Activated T-helper 2 cell treated with anti-CD3 and anti-CD28 coated beads, Interferon-gamma antibody, Interleukin-2, Interleukin-4, amounts not matched to agents 10 μg/mL and 5 μg/mL and 100 μg/mL, durations not matched to agents 14 hours and 24 hours and 36 hours (primary cell): ENCODE measurements around the gene CNTLN. TPM values are rescaled to one million over a fixed set of nuclear protein-coding genes. Genes with fewer than 3 reads are reported as not detected.
"Not testable (repeated sequence)": the region's sequence is repeated elsewhere in the genome, so short reads cannot be mapped to it uniquely, and the experiment has no call there.

Experiments
- DNase-seq: peaks from one replicate; pipeline ENCODE4 v3.0.0; 2021; ENCODE audit warnings: low spot score
- H3K27ac Mint-ChIP-seq: one replicate; pipeline ENCODE4 v1.8.0; 2021; ENCODE audit warnings: mixed read lengths
- H3K27me3 Mint-ChIP-seq: one replicate; pipeline ENCODE4 v1.8.0; 2021; ENCODE audit warnings: low read depth, mixed read lengths
- H3K36me3 Mint-ChIP-seq: one replicate; pipeline ENCODE4 v1.8.0; 2021; ENCODE audit warnings: low read depth, mixed read lengths
- H3K4me1 Mint-ChIP-seq: one replicate; pipeline ENCODE4 v1.8.0; 2021; ENCODE audit warnings: low read depth, mixed read lengths
- H3K4me3 Mint-ChIP-seq: one replicate; pipeline ENCODE4 v1.8.0; 2021; ENCODE audit warnings: low read depth, mild to moderate bottlenecking, moderate library complexity, mixed read lengths
- H3K9me3 Mint-ChIP-seq: one replicate; pipeline ENCODE4 v1.8.0; 2021; ENCODE audit warnings: mixed read lengths
- intact Hi-C: fragments of 100-400 bp; cut with micrococcal nuclease; formaldehyde crosslinking; loops from one replicate; pipeline ENCODE4 v1.15.1; 2023
- total RNA-seq: library from RNA; stranded (reverse); gene quantifications from 2 replicates; pipeline ENCODE4 v1.2.3, GENCODE V29; 2022

The CNTLN gene
- total RNA-seq, 1 donor from 2014 or later = 1.6 TPM

DNA sequence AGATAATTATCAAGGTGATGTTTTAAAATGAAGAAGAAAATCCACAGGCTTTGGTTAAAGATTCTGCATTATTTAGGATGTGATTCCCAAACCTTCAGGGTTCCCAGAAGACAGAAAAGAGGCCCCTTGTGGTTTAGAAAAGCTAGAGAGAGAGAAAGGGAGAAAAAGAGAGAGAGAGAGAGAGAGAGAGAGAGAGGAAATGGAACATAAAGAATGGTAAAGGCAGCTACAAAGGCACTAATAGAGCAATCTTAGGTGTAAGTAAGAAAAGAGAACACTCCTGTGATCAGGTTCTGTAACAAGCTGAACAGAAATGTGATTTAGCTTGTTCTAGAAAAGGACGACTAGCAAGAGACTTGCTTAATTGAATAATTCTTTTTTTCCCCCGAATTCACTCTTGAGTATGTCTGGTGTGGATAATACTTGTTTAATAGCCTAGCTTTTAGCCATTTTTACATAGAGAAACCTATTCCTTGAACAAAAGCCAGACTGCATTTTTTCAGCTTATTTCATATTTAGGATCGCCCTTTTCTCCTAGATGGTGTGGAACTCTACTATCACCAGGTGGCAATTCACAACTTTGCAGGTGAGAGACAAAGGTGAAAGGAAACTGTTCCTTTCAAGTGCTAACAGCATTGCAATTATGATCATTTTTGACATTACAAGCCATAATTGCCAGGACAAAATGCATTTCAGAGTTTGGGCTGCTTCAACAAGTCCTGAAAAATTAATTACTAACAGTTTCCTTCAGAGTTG is 386.4 kb downstream of the CNTLN start:
- intact Hi-C loops = no loop called here
- Mint-ChIP-seq H3K9me3 (no peaks in the 10 kb centered on the region), H3K36me3 (no peaks in the 10 kb centered on the region), H3K27ac (no peak overlapping the region), H3K27me3 (no peaks in the 10 kb centered on the region), H3K4me1 (no peaks in the 10 kb centered on the region), H3K4me3 (no peak overlapping the region)
- DNase-seq = no peak

DNA sequence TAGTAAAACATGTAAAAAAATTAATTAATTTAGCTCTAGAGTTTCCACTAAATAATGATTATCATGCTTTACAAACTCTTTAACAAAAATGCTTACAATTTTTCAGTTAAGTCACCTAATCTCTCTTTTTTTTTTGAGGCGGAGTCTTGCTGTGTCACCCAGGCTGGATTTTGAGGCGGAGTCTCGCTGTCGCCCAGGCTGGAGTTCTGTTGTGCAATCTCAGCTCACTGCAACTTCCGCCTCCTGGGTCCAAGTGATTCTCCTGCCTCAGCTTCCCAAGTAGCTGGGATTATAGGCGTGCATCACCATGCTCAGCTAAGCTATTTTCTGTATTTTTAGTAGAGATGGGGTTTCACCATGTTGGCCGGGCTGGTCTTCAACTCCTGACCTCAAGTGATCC is 391.9 kb downstream of the CNTLN start:
- H3K4me3 Mint-ChIP-seq, H3K36me3 Mint-ChIP-seq, H3K9me3 Mint-ChIP-seq, intact Hi-C loops, DNase-seq, H3K4me1 Mint-ChIP-seq, H3K27me3 Mint-ChIP-seq, H3K27ac Mint-ChIP-seq: not testable (repeated sequence)

GRCh38 chr9:17528859-17529258 is 394.0 kb downstream of the CNTLN start:
- no peaks in the 10 kb centered on the region for H3K4me1 Mint-ChIP-seq
- H3K27ac Mint-ChIP-seq = no peak overlapping the region
- DNase-seq = no peak
- no peak overlapping the region for H3K4me3 Mint-ChIP-seq
- no peaks in the 10 kb centered on the region for H3K36me3 Mint-ChIP-seq
- no peaks in the 10 kb centered on the region for H3K9me3 Mint-ChIP-seq
- intact Hi-C loops = no loop called here
- no peaks in the 10 kb centered on the region for H3K27me3 Mint-ChIP-seq

- H3K4me1 Mint-ChIP-seq = no peaks in the 10 kb centered on the region
- intact Hi-C loops = loop anchor here (1.0 to 10.0 kb wide), 3 partner anchors 57 to 683 kb away; no protein-coding TSS in a partner anchor
- no peak overlapping the region for H3K27ac Mint-ChIP-seq
- no peaks in the 10 kb centered on the region for H3K9me3 Mint-ChIP-seq
- H3K4me3 Mint-ChIP-seq = no peak overlapping the region
- no peak for DNase-seq
- no peaks in the 10 kb centered on the region for H3K27me3 Mint-ChIP-seq
- H3K36me3 Mint-ChIP-seq = no peaks in the 10 kb centered on the region
Measured at GRCh38 chr9:17531642-17532254, 396.9 kb downstream of the CNTLN start.

DNA sequence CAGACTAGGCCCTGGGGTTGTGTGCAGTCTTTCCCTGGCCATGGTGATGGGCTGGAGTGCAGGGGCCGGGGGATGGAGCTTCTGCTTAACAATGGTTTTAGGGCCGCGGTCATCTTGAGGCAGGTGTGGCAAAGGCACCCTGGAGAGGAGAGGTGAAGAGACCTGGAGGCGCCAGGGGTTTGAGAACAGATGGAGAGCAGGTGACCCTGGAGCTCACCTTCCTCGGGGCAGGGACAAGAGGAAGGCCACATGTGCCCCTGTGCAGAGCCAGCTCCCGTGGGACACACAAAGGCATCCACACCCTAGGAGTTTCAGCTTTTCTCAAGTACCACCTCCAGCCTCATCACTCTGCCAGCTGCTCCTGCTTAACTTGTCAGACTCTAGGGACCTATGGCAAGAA is 397.6 kb downstream of the CNTLN start:
- no peaks in the 10 kb centered on the region for H3K9me3 Mint-ChIP-seq
- H3K4me1 Mint-ChIP-seq = no peaks in the 10 kb centered on the region
- no peaks in the 10 kb centered on the region for H3K27me3 Mint-ChIP-seq
- intact Hi-C loops = loop anchor here (10.0 kb wide), 2 partner anchors 58 to 682 kb away; no protein-coding TSS in a partner anchor
- H3K4me3 Mint-ChIP-seq = no peak overlapping the region
- no peak for DNase-seq
- no peaks in the 10 kb centered on the region for H3K36me3 Mint-ChIP-seq
- no peak overlapping the region for H3K27ac Mint-ChIP-seq

- intact Hi-C loops = loop anchor here (10.0 kb wide), 2 partner anchors 60 to 680 kb away; no protein-coding TSS in a partner anchor
- no peaks in the 10 kb centered on the region for H3K4me1 Mint-ChIP-seq
- H3K27ac Mint-ChIP-seq = no peak overlapping the region
- no peaks in the 10 kb centered on the region for H3K9me3 Mint-ChIP-seq
- DNase-seq = no peak
- H3K36me3 Mint-ChIP-seq = no peaks in the 10 kb centered on the region
- H3K4me3 Mint-ChIP-seq = no peak overlapping the region
- no peaks in the 10 kb centered on the region for H3K27me3 Mint-ChIP-seq
Measured at GRCh38 chr9:17535176-17535575, 400.3 kb downstream of the CNTLN start.

GRCh38 chr9:17536027-17536426 is 401.2 kb downstream of the CNTLN start:
- intact Hi-C loops = loop anchor here (10.0 kb wide), 2 partner anchors 61 to 679 kb away; no protein-coding TSS in a partner anchor
- no peak for DNase-seq
- Mint-ChIP-seq H3K27ac (no peak overlapping the region), H3K4me3 (no peak overlapping the region), H3K27me3 (no peaks in the 10 kb centered on the region), H3K36me3 (no peaks in the 10 kb centered on the region), H3K4me1 (no peaks in the 10 kb centered on the region), H3K9me3 (no peaks in the 10 kb centered on the region)

GRCh38 chr9:17551023-17551422 is 416.2 kb downstream of the CNTLN start:
- no peaks in the 10 kb centered on the region for H3K36me3 Mint-ChIP-seq
- DNase-seq = no peak
- H3K4me3 Mint-ChIP-seq = no peak overlapping the region
- intact Hi-C loops = no loop called here
- peaks cover 13% of the 10 kb centered on the region for H3K9me3 Mint-ChIP-seq
- H3K27ac Mint-ChIP-seq = no peak overlapping the region
- H3K27me3 Mint-ChIP-seq = no peaks in the 10 kb centered on the region
- no peaks in the 10 kb centered on the region for H3K4me1 Mint-ChIP-seq
